Neural progenitor cell (in vitro differentiated cells): ENCODE data around the gene JOSD2. TPM values are rescaled to one million over a fixed set of nuclear protein-coding genes. Genes with fewer than 3 reads are reported as not detected.

Experiments used
- DNase-seq: peaks from one replicate; pipeline ENCODE4 v3.0.0-alpha.2; 2016; ENCODE audit warnings: low spot score
- H2AFZ ChIP-seq: fragments of 200-600 bp; sonication (generic); replicated peaks from 2 replicates; pipeline ENCODE4 v1.6.1; 2016; ENCODE audit warnings: antibody characterized with exemption
- H3F3A ChIP-seq: fragments of 200-600 bp; sonication (generic); 2 replicates; pipeline ENCODE4 v1.6.1; 2016; ENCODE audit warnings: antibody characterized with exemption, low read depth
- H3K27ac ChIP-seq: fragments of 200-600 bp; sonication (generic); 2 replicates; pipeline ENCODE4 v1.5.1; 2016; ENCODE audit warnings: mild to moderate bottlenecking
- H3K27me3 ChIP-seq: fragments of 200-600 bp; sonication (generic); 2 replicates; pipeline ENCODE4 v1.6.1; 2016; ENCODE audit warnings: mild to moderate bottlenecking, moderate library complexity
- H3K36me3 ChIP-seq: fragments of 200-600 bp; sonication (generic); 2 replicates; pipeline ENCODE4 v1.5.1; 2016
- H3K4me1 ChIP-seq: fragments of 200-600 bp; sonication (generic); 2 replicates; pipeline ENCODE4 v1.6.1; 2016; ENCODE audit warnings: mixed run types
- H3K4me2 ChIP-seq: fragments of 200-600 bp; sonication (generic); 2 replicates; pipeline ENCODE4 v1.6.1; 2016
- H3K4me3 ChIP-seq: fragments of 200-600 bp; sonication (generic); 2 replicates; pipeline ENCODE4 v1.5.1; 2016
- H3K79me2 ChIP-seq: fragments of 200-600 bp; sonication (generic); 2 replicates; pipeline ENCODE4 v1.6.1; 2016; ENCODE audit warnings: low read depth
- H3K9ac ChIP-seq: fragments of 200-600 bp; sonication (generic); 2 replicates; pipeline ENCODE4 v1.6.1; 2016
- H3K9me3 ChIP-seq: fragments of 200-600 bp; sonication (generic); 2 replicates; pipeline ENCODE4 v1.5.1; 2016; ENCODE audit warnings: low read depth
- H4K20me1 ChIP-seq: fragments of 200-600 bp; sonication (generic); 2 replicates; pipeline ENCODE4 v1.6.1; 2016; ENCODE audit warnings: low read depth
- H3K27ac Mint-ChIP-seq: 3 replicates; pipeline ENCODE4 v1.8.0; 2021; ENCODE audit warnings: mixed read lengths
- H3K27me3 Mint-ChIP-seq: 2 replicates; pipeline ENCODE4 v1.8.0; 2022; ENCODE audit warnings: low read depth, mild to moderate bottlenecking, inconsistent platforms, moderate library complexity, mixed read lengths; ENCODE audit not compliant: insufficient read depth
- H3K36me3 Mint-ChIP-seq: 3 replicates; pipeline ENCODE4 v1.8.0; 2021; ENCODE audit warnings: mixed read lengths
- H3K4me1 Mint-ChIP-seq: 3 replicates; pipeline ENCODE4 v1.8.0; 2021; ENCODE audit warnings: mixed read lengths
- H3K4me3 Mint-ChIP-seq: 3 replicates; pipeline ENCODE4 v1.8.0; 2021; ENCODE audit warnings: mild to moderate bottlenecking, moderate library complexity, mixed read lengths
- H3K9me3 Mint-ChIP-seq: 3 replicates; pipeline ENCODE4 v1.8.0; 2020; ENCODE audit warnings: mixed read lengths
- CTCF ChIP-seq: fragments of 200-600 bp; sonication (generic); IDR thresholded peaks from 2 replicates; pipeline ENCODE4 v1.5.1; 2017; ENCODE audit warnings: antibody characterized with exemption, mild to moderate bottlenecking
- EZH2 ChIP-seq: fragments of 200-600 bp; sonication (generic); IDR thresholded peaks from 2 replicates; pipeline ENCODE4 v1.6.1; 2017; ENCODE audit warnings: antibody characterized with exemption, mild to moderate bottlenecking, moderate library complexity
- EZH2phosphoT487 ChIP-seq: fragments of 200-600 bp; sonication (generic); IDR thresholded peaks from 2 replicates; pipeline ENCODE4 v1.6.1; 2017; ENCODE audit warnings: antibody characterized with exemption
- total RNA-seq: library from RNA; depleted of rRNA; stranded (reverse); fragments of >200 nt; gene quantifications from 2 replicates; pipeline ENCODE4 v1.2.3, GENCODE V29; 2015; ENCODE audit warnings: low replicate concordance

The JOSD2 gene
- total RNA-seq, 1 donor from 2014 or later: 1.7 TPM

GRCh38 chr19:50461066-50461875 is 49.7 kb downstream of the JOSD2 start:
- no peaks in the 10 kb centered on the region for H3K36me3 ChIP-seq
- H4K20me1 ChIP-seq: no peaks in the 10 kb centered on the region
- peaks cover 6% of the 10 kb centered on the region for H3K27me3 Mint-ChIP-seq
- H3K36me3 Mint-ChIP-seq: no peaks in the 10 kb centered on the region
- H3K79me2 ChIP-seq: no peaks in the 10 kb centered on the region
- H3K9me3 ChIP-seq: no peaks in the 10 kb centered on the region
- peaks cover 19% of the 10 kb centered on the region for H3K4me1 Mint-ChIP-seq
- TF ChIP-seq EZH2: no peak
- no peak for TF ChIP-seq EZH2phosphoT487
- TF ChIP-seq CTCF: peak; percentile 82
- no peak overlapping the region for H3K4me2 ChIP-seq
- peak overlapping the region; percentile 89 for H2AFZ ChIP-seq
- H3K27ac Mint-ChIP-seq: peak overlapping the region; percentile 72
- no peak overlapping the region for H3K9ac ChIP-seq
- H3K4me1 ChIP-seq: peaks cover 8% of the 10 kb centered on the region
- peak; percentile 87 for DNase-seq
- H3K4me3 ChIP-seq: no peak overlapping the region
- peaks cover 9% of the 10 kb centered on the region for H3F3A ChIP-seq
- peak overlapping the region; percentile 6 for H3K4me3 Mint-ChIP-seq
- H3K27ac ChIP-seq: no peak overlapping the region
- peaks cover 2% of the 10 kb centered on the region for H3K9me3 Mint-ChIP-seq
- H3K27me3 ChIP-seq: no peaks in the 10 kb centered on the region

DNA sequence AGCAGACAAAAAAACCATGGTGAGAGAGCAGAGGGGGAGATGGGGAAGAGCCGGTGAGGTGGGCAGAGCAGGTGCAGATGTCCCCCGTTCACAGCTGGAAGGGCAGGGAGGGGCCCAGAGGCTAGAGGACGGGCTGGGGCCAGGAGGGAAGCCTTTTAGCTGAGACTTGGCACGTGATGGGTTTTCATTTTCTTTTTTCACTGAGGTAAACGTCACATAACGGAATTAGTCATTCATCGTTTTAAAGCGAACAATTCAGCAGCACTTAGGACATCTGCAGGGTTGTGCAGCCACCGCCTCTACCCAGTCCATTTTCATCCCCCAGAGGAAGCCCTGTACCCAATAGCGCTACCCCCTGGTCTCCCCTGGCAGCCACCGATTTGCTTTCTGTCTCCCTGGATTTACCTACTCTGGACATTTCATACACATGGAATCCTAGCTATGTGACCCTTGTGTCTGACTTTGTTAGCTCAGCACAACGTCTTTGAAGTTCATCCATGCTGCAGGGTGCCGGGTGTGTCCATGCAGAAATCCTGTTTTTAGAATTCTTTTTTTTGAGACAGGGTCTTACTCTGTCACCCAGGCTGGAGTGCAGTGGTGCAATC is 50.7 kb downstream of the JOSD2 start:
- H3K4me2 ChIP-seq: no peak overlapping the region

GRCh38 chr19:50459638-50460037 is 51.4 kb downstream of the JOSD2 start:
- H3K9me3 Mint-ChIP-seq: peaks cover 7% of the 10 kb centered on the region
- H3K36me3 Mint-ChIP-seq: no peaks in the 10 kb centered on the region
- H3K79me2 ChIP-seq: no peaks in the 10 kb centered on the region
- H3K27ac Mint-ChIP-seq: no peak overlapping the region
- no peaks in the 10 kb centered on the region for H3K27me3 ChIP-seq
- peaks cover 12% of the 10 kb centered on the region for H3K4me1 Mint-ChIP-seq
- no peak overlapping the region for H2AFZ ChIP-seq
- H3K4me2 ChIP-seq: no peak overlapping the region
- no peak overlapping the region for H3K27ac ChIP-seq
- no peak overlapping the region for H3K4me3 ChIP-seq
- H3K4me3 Mint-ChIP-seq: peak overlapping the region; percentile 63
- H3K36me3 ChIP-seq: no peaks in the 10 kb centered on the region
- TF ChIP-seq EZH2 (no peak), CTCF (no peak), EZH2phosphoT487 (no peak)
- H4K20me1 ChIP-seq: no peaks in the 10 kb centered on the region
- peaks cover 7% of the 10 kb centered on the region for H3K27me3 Mint-ChIP-seq
- no peaks in the 10 kb centered on the region for H3K4me1 ChIP-seq
- no peak for DNase-seq
- H3F3A ChIP-seq: peaks cover 3% of the 10 kb centered on the region
- H3K9me3 ChIP-seq: no peaks in the 10 kb centered on the region
- H3K9ac ChIP-seq: no peak overlapping the region

More for the DNA sequence above, 50.7 kb downstream of the JOSD2 start:
- no peaks in the 10 kb centered on the region for H3K79me2 ChIP-seq
- DNase-seq: no peak
- no peaks in the 10 kb centered on the region for H3K9me3 ChIP-seq
- TF ChIP-seq CTCF: no peak
- TF ChIP-seq EZH2phosphoT487: no peak
- no peak for TF ChIP-seq EZH2
- no peaks in the 10 kb centered on the region for H3K36me3 ChIP-seq
- no peak overlapping the region for H2AFZ ChIP-seq
- Mint-ChIP-seq H3K4me1 (peaks cover 12% of the 10 kb centered on the region), H3K27ac (no peak overlapping the region), H3K36me3 (no peaks in the 10 kb centered on the region), H3K27me3 (peaks cover 8% of the 10 kb centered on the region), H3K9me3 (peaks cover 7% of the 10 kb centered on the region), H3K4me3 (peak overlapping the region; percentile 63)
- H3F3A ChIP-seq: peaks cover 3% of the 10 kb centered on the region
- no peaks in the 10 kb centered on the region for H3K27me3 ChIP-seq
- H3K4me3 ChIP-seq: no peak overlapping the region
- H4K20me1 ChIP-seq: no peaks in the 10 kb centered on the region
- H3K4me1 ChIP-seq: no peaks in the 10 kb centered on the region
- no peak overlapping the region for H3K27ac ChIP-seq
- no peak overlapping the region for H3K9ac ChIP-seq
